HTR-8/SVneo (cell line): ENCODE data around the gene FMN2.
"Not testable (repeated sequence)": the region's sequence is repeated elsewhere in the genome, so short reads cannot be mapped to it uniquely, and the experiment has no call there.

ENCODE experiments used
- DNase-seq: peaks from one replicate; pipeline ENCODE4 v3.0.0; 2011; ENCODE audit warnings: low spot score, mixed read lengths; ENCODE audit not compliant: insufficient read length
- FAIRE-seq: peaks from 2 replicates; lab custom pipeline; 2011; peaks lifted over from hg19 to GRCh38; lab: Jason Lieb, UNC

FMN2 gene

DNA sequence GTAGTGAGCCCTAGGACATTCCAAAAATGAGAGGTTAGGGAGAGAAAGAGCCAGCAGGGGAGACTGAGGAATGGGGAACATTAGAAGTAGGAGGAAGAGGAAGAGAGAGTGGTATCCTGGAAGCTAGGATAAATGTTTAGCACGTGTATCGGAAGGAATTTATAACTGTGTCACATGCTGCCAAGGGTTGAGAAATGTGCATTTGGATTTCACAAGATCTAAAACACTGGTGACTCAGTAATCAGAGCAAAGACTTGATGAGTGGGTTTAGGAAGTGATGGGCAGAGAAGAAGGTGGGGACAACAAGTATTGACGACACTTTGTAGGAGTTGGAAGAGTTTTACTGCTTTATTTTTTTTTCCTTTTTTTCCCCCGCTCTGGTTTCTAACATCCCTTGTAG, 193.9 kb downstream of the FMN2 start:
- DNase-seq, result no peak
- no peak for FAIRE-seq

DNA sequence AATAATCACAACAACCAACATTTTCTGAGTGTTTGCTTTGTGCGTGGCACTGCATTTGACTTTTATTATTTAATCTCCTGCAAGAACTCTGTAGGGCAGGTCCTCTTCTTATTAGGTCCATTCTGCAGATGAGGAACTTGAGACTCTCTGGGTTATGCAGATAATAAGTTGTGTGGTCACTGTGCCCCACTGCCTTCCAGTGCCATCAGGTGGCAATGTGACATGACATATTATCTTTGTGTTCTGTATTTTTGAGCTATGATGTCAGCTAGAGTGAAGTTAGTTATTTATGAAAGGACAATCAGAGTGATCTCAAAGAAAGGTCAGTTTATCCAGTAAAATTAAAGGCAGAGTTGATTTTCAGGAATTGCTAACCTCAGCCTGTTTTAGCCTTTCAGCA, 196.0 kb downstream of the FMN2 start:
- FAIRE-seq (no peak), DNase-seq (no peak)

DNA sequence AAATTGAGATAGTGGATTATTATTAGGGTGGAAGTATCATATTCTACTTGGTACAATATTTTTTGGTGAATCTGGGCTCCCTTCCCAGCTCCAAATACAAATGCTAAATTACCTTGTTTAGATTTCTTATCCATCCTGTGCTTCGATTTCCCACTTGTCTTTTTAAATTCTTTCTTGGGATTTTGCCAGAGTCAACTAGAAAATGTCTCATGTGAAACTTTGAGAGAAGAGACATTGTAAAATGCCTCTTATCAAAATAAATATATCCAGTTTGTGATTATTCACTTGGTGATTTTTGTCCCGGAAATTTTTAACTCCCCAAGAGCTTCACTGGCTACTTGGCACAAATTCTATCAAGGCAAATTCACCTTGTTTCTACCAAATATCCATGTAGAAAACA, 202.0 kb downstream of the FMN2 start:
- DNase-seq (no peak), FAIRE-seq (no peak)

DNA sequence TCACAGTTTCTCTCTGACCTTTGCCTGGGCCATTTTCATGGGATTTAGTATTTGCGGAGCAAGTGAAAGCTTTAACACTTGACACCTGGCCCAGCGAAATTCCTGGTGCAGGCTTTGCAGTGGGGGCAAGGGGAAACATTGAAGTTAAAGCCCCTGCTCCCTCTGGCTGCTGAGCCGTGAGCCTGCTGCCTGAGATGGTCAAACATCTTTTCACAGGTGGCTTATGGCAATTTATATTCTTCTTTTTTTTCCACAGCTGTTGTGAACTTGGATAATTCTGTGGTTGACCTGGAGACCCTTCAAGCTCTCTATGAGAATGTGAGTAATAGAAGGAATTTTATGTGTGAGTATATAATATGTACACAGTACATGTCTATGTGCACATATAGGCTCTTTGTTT, 202.9 kb downstream of the FMN2 start:
- DNase-seq, result no peak
- FAIRE-seq, result no peak

DNA sequence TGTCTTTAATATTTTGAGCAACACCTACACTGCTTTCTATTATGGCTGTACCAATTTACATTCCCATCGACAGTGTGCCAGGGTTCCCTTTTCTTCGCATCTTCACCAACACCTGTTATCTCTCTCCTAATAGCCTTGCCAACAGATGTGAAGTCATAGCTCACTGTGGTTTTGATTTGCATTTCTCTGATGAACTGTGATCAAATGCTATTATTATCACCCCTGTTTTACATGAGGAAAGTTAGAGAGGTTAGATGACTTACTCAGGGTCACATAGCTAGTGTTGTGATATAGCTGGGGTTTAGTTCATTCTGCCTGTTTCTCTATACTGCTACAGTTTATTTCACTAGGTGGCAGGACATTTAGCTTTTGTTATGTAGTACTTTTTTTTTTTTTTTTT, 204.1 kb downstream of the FMN2 start:
- FAIRE-seq (no peak), DNase-seq (no peak)

DNA sequence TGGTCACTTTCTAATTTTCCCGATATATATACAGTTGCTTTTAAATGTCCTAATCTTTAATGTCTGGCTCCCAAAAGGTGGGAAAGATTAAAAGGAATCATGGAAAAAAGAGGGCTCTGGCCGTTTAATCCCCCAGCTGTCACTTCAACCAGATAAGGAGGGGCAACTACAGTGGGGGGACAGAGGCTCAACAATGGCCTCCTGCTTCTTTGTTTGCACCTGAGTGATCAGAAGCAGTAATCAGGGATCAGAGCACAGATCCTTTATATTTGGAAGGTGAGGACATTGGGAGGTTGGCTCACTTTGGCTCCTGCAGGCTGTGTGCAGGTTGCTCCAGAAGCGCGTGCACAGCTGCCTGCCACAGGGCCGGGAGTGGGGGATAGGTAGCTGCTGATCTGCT, 212.8 kb downstream of the FMN2 start:
- no peak for FAIRE-seq
- DNase-seq, result no peak

DNA sequence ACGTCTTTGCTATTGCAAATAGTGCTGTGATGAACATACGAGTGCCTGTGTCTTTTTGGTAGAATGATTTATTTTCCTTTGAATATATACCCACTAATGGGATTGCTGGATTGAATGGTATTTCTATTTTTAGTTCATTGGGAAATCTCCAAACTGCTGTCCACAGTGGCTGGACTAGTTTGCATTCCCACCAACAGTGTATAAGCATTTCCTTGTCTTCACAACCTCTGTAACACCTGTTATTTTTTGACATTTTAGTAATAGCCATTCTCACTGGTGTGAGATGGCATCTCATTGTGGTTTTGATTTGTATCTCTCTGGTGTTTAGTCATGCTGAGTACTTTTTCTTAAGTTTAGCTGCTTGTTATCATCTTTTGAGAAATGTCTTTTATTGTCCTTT, 215.0 kb downstream of the FMN2 start:
- no peak for DNase-seq
- FAIRE-seq, result no peak

DNA sequence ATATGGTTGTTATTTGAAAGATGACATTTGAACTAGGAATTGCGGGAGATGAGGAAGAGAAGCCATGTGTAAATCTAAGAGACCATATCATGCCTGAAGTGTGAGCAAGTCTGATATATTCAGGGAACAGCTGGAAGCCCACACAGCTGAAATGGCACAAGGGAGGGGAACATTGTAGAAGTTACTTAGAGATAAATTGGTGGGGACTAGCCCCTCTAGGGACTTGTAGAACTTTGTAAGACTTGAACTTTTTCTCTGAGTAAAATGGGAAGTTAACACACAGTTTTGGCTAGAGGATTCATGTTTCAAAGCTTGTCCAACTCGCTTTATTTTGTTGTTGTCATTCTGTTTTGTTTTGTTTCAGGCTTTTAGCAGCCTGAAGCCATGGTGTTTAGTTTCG, 216.4 kb downstream of the FMN2 start:
- DNase-seq (no peak), FAIRE-seq (no peak)

DNA sequence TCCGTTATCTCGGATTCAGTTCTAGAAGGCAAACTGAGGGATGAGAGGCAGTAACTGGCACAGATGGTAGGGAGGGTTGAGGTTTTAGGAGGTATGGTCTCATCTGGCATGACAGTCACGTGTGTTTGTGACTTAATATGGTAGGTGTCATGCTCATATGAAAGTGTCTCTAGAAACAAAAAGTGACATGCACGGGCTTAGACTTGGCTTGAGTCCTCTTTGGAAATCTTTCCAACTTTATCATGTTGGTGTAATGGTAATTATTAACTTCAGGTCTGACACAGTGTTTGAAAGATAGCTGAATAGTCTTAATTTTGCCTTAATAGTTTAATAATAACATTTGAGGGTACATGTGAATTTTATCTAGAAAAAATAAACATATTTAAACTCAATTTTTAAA, 218.1 kb downstream of the FMN2 start:
- DNase-seq, result no peak
- FAIRE-seq, result peak; percentile 23

DNA sequence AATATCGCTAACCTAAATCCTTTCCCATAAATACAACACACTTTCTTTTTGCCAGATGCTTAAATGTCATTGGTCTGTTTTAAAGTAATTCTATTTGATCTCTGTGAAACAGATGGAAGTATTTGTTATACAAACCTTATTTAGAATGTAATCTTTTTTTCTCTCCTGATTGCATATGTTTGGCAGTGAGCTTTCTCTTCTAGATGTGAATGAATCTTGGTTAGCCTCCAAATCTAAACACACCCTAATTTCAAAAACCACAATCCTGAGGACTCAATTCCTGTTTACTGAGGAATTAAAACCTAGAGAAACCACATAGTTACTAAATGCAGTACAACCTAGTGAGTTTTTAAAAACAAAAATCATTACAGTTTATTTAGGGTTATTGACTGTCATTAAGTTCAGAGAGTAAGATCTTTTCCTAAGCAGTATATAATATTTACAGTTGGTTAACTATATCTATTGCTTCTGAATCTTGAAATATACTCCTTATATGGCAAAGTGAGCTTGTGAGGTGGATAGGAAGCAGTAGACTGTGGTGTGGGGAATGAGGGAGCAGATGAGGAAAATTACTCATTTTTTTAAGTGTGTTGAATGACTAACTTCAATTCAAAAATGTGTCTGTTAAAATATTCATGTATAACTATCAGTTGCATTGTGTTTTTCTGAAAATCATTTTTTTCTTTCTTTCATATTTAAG, 218.7 kb downstream of the FMN2 start:
- no peak for FAIRE-seq
- DNase-seq, result no peak

DNA sequence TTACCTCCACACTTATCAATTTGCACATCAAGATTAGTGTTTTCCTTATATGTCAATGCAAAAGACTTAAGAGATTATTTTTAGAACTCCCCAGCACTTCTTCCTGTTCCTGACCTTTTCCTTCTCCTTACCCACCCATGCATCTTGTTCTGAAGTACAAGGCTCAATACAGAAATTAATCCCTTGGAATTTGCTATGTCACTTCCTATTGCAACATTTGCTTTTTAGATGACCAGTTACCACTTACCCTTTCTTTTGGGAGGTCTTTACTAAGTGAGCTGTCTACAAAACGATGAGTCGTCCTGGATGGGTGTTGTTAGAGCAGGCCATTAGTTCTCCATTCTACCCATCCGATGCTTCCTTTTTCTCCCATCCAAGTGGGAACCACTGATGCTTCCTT, 221.2 kb downstream of the FMN2 start:
- DNase-seq, result peak; percentile 77
- FAIRE-seq, result no peak

DNA sequence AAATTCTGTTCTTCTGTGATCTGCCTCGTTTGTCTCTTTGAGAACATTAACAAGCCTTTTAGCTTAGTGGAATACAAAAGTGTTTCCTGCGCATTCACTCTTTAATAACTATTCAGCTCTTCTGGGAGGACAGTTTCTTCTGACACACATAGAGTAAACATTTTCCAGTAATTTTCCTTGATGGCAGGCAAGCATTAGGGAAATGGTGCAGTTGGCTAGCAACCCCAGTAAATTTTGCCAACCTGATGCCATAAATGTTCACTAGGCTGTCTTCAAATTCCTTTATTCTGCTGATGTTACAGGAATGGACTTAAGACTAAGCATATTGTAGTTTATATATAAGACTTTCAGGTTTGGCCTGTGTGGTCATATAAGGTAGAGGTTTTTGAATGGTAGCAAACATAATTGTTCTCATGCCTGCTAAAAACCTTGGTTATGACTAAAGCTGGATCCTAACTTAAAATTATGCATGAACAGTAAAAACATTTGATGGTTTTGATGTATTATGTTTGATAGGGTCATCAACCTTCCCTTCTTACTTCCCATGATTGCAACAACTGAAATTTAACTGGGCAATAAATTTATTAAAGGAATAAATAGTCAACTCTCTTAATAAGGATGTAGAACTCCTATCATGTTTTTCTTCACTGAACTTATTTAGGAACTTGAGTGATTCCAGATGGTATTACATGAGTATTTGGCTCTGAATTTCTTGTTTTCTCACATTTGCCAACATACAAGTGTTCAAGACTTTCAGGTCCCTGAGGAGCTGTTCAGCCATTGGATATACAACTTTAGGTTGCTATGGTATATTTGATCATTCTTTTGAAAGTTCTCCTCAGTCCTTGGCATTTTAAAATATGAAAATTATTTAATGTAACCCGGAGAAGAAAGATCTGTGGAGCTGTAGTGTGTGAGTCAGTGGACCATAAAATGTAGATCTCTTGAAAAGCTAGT, 223.4 kb downstream of the FMN2 start:
- no peak for FAIRE-seq

DNA sequence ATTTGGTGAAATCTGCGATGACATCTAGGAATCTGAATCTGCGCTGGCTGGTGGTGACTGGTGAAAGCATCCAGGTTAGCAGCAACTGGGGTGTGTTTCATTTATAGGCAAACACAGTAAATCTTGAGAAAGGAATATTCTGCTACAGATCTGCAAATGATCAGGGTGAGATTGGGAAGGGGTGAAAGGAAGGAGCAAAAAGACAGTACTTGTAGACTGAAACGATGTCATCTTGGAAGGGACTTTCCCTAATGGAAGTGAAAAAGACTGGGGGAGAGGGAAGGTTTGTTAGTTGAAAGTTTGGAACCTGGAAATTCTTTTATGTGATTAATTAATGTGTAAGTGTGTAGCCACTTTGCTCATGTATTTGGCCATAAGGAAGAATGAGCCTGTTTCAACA, 228.3 kb downstream of the FMN2 start:
- DNase-seq, result no peak
- no peak for FAIRE-seq

More for the DNA sequence above, 223.4 kb downstream of the FMN2 start:
- no peak for DNase-seq

DNA sequence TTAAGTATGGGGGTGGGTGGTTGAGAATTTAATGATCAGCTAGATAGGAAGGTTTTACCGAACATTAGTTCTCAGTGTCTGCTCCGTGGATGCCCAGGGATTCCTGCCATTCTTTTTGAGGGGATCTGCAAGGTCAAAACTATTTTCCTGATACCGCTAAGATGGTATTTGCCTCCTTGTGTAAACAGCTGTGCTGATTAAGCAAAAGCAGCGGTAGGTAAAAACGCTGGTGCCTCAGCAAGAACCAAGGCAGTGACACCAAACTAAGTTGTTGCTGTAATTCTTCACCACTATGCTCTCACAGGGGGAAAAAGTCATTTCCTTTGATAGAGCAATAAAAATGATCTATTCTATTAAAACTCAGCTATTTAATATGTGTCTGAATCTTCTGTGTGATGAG, 229.0 kb downstream of the FMN2 start:
- FAIRE-seq, result no peak

DNA sequence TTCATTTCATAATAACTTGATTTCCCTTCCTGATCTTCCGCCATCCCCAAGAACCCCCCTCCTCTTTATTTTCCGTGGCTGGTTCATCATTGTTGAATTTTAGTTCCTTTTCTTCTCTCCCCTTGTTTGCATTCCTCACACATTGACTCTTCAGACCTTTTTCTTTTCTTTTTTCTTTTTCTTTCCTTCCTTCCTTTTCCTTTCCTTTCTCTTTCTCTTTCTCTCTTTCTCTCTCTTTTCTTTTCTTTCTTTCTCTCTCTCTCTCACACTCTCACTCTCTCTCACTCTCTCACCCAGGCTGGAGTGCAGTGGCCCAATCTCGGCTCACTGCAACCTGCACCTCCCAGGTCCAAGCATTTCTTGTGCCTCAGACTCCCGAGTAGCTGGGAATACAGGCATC, 231.3 kb downstream of the FMN2 start:
- FAIRE-seq (no peak), DNase-seq (no peak)

More for the DNA sequence above, 229.0 kb downstream of the FMN2 start:
- DNase-seq, result no peak

DNA sequence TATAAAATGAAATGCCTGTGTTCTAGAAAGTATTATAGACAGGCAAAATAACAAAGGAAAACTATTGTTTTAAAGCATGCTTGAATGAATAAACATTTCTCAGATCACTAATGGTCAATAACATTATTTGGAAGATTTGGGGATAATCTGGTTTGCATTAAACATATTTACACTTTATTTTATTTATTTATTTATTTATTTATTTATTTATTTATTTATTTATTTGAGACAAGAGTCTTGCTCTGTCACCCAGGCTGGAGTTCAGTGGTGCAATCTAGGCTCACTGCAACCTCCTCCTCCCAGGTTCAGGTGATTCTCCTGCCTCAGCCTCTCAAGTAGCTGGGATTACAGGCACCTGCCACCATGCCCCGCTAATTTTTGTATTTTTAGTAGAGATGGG, 236.7 kb downstream of the FMN2 start:
- FAIRE-seq, DNase-seq: not testable (repeated sequence)

DNA sequence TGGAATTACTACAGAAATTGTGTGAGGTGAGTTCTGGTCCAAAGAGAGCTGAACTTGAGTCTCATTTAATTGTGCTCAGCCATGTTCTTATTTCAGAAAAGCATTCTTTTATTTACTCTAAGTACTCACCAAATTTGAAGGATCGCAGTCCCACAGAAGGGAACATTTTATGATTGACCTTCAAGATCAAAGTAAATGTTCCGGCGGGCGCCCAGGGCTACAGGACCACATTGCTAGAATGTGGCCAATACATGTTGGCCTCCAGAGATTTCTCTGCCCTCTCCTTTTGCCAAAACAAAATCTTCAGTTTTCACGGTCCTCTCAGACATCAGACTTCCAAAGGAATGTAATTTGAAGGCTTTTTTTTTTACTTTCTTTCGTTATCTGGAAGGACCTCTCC, 237.8 kb downstream of the FMN2 start:
- FAIRE-seq, result no peak

DNA sequence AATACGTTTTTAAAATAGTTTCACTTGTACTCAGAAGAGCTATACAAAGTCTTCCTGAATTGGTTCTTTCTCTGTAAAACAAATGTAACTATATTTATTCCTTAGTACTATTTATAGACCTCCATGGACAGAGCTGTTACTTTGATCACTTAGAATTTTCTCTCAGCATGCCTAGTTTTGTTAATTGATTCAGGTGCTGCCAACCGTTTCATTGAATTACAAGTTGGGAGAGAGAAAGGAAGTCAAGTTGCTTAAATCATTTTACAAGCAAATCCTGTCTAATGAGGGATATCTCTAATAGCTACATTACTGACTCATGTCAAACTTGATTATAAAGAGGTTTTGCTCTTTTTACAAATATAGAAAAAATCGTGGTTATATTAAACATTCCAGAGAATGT, 241.0 kb downstream of the FMN2 start:
- DNase-seq (no peak), FAIRE-seq (no peak)

More for the DNA sequence above, 237.8 kb downstream of the FMN2 start:
- DNase-seq, result no peak

DNA sequence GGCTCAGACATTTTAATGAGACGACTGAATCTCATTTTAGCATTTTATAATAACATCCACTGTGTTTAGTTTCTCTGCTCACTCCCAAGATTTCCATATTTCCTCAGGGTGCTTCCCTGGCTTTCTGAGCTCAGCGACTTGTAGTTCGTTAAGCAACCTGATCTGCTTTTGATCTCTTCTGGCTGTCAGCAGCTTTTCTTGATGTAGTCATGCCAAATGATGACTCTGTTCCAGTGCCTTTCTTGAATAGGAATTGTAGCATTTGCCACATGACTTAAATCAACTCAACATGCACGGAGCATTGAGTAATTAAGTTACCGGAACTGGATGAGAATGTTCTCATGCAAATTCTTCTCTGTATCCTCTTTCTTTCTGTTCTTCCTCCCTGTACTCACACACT, 246.1 kb downstream of the FMN2 start:
- DNase-seq (no peak), FAIRE-seq (no peak)

DNA sequence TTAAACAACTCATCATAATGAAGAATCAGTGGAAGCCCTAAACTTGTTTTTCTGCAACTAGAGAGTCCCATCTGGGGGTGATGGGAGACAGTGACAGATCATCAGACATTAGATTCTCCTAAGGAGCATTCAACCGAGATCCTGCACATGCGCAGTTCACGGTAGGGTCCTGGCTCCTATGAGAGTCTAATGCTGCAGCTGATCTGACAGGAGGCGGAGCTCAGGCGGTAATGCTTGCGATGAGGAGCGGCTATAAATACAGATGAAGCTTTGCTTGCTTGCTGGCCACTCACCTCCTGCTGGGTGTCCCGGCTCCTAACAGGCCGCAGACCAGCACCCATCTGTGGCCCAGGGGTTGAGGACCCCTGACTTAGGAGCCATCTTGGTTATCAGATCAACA, 247.2 kb downstream of the FMN2 start:
- FAIRE-seq, result no peak

More for the DNA sequence above, 247.2 kb downstream of the FMN2 start:
- no peak for DNase-seq
